CD1c-positive myeloid dendritic cell (primary cell): Measurements from ENCODE around the gene PLCB2.

Source experiments
- DNase-seq: peaks from one replicate; pipeline ENCODE4 v3.0.0-alpha.2; 2016; ENCODE audit errors: extremely low spot score

Gene PLCB2, protein sequence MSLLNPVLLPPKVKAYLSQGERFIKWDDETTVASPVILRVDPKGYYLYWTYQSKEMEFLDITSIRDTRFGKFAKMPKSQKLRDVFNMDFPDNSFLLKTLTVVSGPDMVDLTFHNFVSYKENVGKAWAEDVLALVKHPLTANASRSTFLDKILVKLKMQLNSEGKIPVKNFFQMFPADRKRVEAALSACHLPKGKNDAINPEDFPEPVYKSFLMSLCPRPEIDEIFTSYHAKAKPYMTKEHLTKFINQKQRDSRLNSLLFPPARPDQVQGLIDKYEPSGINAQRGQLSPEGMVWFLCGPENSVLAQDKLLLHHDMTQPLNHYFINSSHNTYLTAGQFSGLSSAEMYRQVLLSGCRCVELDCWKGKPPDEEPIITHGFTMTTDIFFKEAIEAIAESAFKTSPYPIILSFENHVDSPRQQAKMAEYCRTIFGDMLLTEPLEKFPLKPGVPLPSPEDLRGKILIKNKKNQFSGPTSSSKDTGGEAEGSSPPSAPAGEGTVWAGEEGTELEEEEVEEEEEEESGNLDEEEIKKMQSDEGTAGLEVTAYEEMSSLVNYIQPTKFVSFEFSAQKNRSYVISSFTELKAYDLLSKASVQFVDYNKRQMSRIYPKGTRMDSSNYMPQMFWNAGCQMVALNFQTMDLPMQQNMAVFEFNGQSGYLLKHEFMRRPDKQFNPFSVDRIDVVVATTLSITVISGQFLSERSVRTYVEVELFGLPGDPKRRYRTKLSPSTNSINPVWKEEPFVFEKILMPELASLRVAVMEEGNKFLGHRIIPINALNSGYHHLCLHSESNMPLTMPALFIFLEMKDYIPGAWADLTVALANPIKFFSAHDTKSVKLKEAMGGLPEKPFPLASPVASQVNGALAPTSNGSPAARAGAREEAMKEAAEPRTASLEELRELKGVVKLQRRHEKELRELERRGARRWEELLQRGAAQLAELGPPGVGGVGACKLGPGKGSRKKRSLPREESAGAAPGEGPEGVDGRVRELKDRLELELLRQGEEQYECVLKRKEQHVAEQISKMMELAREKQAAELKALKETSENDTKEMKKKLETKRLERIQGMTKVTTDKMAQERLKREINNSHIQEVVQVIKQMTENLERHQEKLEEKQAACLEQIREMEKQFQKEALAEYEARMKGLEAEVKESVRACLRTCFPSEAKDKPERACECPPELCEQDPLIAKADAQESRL

DNA sequence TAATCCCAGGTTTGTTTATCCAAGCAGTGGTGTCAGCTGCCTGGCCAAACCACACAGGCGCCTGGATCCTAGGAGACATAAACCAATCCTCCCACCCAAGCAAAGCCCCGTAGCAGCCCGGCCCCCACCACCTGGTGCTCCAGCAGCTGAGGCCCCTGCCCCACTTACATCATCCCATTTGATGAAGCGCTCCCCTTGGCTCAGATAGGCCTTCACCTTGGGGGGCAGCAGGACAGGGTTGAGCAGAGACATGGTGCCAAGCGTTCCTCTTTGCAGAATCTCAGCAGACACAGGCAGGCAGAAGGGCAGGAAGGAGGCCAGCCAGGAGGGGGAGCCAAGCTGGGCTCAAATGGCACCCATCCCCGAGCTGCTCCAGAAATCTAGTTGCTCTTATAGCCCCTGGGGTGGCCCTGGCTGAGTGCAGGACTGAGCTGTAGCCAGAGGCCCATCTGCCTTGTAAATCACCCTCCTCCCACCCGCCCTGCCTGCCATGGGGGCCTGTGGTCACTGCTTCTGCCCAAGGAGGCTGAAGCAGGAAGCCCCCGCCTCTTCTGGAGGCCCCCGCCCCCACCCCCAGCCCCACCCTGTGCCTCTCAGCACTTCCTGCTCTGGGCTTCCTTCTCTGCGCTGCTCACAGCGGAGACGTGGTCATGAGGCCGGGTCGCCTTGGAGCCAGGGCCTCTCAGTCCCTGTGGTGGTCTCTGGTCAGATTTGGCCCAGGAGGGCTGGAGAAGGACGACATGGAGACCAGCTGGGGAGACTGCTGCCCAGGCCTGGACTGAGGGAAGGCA is at the start of gene PLCB2:
TSS of gene PLCB2 (minus strand) at position 515 of the 791 bp plus-strand sequence. CDS start at position 252, 263 bp downstream.
- DNase-seq = peak; percentile 80

DNA sequence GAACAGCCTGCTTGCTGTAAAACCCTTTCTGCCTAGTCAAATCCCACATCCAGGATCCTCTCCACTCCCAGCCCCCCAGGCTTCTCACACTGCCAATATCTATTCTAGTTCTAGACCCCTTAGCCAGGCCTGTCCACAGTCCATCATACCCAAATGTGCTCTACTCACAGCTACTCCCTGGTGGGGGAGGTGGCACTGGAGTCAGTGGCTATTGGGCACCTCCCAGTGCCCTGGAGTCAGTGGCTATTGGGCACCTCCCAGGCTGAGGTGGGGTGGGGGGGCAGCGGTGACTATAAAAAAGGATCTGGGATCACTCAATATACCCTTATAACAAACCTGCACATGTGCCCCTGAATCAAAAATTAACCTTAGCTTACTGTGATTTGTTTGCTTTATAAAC is 49.5 kb upstream of the PLCB2 start:
- DNase-seq = no peak

DNA sequence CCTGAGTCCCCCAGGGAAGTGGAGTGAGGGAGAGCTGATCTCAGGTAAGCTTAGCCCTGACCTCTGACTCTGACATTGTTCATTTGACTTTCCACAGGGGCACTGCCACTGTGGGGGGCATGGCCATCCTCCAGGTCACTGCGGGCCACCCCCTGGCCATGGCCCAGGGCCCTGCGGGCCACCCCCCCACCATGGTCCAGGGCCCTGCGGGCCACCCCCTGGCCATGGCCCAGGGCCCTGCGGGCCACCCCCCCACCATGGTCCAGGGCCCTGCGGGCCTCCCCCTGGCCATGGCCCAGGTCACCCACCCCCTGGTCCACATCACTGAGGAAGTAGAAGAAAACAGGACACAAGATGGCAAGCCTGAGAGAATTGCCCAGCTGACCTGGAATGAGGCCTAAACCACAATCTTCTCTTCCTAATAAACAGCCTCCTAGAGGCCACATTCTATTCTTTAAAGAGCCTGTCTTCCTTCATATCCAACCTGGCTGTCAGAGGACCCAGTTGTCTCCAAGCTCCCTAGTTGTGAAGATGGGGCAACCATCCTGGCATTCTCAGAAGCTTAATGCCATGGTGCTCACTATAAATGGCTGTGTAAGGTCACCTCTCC is 48.3 kb upstream of the PLCB2 start:
- DNase-seq = no peak

DNA sequence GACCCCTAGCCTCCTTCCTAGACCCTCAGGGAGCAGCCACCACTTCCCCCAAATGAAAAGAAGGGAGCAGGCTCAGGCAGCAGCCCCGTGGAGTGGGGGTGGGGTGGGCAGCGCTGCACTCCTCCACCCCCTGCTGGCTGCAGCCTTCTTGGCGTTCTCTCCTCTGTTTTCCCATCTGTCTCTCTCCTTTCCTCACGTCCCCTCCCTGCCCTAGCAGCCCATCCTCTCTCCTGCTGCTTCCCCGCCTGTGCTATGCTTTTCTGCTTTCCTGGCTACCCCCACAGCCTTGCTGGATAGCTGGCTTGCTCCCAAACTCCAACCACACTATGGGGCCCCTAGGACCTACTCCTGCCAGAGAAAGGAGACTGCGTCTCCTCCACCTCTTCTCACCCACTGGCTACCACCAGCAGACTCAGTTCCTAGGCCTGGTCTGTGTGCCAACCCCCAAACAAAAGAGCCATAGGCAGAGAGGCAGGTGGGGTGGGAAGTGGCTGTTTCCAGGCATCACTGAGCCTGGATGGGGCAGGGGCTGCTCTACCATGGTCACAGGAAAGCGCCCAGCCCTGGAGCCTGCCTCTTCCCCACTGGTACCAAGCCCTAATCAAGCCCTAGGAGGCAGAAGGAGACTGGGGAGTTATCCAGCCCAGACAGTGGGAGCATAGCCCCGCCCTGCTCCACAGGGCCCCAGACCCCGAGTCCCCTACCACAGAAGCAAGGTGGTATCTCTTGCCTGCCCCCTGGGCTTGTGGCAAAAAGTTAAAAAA is 46.9 kb upstream of the PLCB2 start:
- DNase-seq = no peak

DNA sequence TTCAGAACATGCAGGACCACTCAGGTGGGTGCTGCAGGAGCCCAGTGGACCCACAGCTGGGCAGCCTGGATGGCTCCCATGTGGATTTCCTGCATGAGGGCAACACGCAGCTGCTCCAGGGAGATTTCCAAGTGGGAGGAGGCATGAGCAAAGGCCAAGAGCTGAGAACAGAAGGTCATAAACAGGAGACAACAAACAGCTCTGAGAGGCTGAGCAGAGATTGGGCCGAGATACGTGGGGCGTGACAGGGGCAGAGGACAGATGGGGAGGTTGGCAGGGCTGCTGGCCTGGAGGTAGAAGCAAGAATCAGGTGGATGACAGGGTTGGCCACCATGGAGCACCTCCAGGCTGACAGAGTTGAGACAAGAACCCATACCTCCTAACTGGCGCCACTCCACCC is 46.0 kb upstream of the PLCB2 start:
- no peak for DNase-seq

DNA sequence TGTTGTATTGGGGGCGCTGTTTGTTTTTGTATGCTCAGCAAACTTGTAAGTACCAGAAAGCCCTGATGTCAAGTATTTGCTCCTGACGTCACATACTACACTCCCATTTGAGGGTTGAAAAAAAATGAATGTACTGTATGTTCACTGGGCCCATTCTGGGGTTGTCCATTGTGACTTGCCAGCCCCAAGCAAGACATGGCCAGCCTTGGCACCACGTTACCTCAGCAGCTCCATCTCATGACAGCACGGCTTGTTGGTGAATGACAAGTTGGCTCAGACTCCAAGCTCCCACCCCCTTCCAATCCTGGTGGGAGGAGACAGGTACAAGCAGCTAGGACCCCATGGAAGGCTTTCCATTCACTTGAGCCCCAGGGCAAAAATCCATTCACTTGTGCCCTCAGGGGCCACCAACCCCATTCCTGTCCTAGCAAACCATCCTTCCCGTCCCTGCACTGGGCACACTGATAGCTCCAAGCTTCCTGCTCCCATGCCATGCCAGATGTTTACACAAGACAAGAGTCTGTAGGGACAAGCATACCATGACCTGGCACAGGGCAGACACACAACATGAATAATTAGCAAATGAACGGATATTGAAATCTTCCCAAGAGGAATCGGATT is 44.7 kb upstream of the PLCB2 start:
- DNase-seq = no peak

DNA sequence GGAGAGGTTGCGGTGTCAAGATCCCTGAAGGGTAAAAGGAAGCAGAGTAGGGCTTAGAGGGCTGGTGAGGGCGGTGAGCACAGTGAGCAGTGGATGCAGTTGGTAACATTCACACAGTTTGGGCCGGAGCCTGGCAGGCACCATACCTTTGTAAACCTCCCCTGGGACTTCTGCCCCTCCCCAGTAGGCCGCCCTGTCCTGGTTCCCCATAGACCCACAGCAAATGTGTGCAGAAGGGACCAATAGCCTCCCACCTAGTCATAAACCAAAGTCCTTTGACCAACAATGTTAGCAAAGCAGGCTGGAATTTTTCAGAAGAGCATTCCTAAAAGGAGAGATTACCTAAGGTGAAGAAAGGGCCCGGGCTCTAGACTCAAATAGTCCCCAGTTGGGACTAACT is 41.4 kb upstream of the PLCB2 start:
- DNase-seq = no peak

DNA sequence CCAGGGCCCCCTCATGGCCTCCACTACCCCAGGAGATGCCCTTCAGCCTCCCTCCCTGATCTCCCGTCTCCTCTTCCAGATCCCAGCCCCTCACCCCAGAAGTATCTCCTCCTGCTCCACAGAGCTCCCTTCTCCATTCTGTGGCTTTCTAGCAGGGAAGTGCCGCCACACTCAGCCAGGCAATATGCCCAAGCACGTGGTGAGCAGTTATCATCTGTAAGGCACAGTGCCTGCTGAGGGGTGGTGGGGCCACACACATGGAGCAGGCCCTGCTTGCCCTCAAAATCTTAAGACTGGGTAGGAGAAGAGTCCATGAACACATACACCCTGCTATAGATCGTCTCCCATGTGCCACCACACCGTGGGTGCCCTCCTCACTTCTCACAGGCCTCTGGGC is 40.7 kb upstream of the PLCB2 start:
- no peak for DNase-seq

DNA sequence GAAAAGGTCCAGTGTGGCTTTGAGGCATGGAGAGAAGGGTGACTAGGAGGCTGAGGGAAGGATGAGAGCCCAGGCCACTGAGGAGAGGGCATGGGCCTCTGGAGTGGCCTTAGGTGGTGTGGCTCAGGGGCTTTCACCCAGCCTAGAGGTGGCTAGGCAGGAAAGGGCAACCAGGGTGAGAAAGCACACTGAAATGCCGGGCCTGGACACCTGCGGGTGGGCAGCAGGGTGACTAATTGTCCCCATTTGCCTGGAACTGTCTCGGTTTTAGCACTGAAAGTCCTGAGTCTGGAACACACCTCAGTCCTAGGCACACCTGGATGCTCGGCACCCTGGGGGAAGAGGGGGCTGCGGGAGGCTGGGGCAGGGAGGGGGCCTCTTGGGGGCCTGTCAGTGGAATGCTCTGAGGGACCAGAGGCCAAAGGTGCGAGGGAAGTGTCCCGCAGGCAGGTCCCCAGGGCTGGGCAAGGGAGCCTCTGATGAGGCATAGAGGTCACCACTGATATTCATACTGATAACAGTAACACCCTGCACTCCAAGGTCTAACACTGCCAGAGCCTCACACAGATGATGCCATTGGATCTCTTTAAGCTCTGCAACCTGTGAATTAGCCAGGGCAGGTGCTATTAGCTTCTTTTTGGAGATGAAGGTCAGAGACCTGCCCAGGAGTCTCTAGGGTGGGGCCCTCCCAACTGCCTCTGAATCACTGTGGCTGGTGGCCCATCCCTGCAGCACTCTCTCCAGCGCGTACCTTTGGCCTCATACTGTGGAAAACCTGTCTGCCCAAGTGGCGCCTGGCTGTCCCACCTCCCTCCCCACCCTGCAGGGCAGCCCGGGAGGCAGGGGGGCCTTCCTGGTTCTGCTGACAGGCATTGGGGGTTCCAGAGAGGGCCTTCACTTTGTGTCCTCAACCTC is 40.1 kb upstream of the PLCB2 start:
- no peak for DNase-seq

DNA sequence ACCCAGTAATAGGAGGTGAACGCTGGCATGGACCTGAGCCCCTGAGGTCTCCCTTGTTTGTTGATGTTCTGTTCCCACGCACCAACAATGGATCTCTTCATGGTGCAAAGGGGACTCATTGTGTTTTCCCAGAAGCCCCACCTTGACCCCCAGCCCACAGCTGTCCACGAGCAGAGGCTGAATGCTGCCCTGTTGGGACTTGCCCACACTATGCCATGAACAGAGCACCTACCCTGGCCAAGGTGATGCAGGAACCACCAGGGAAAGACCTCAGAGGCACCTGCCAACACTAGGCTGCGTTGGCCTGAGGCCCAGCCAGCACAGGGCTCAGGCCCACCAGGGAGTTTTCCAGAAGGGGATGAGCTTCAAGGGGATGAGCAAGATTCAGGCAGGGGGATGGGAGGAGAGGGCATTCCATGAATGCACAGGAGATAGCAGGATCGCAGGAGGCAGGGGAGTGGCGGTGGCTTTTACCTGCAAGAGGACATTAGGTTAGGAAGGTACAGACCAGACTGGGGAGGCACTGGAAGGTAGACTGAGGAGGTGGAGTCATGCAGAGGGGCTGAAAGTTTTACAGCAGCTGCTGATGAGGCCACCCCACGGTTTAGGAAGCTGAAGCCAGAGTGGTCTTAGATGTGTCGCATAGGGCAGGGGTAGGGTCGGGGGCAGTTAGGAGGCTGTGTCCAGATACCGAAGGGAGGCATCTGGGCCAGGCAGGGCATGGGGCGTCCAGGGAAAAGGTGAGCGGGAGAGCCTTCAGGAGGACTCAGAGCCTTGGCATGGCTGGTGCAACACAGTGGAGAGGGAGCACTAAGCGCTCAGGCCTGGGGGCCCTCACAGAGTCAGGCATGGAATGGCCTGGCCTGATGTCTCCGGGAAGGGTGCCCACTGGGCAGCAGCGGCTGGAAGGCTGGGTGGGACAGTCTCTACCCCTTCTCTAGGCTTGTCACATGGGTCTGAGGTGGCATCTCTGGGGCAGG is 39.1 kb upstream of the PLCB2 start:
- no peak for DNase-seq

DNA sequence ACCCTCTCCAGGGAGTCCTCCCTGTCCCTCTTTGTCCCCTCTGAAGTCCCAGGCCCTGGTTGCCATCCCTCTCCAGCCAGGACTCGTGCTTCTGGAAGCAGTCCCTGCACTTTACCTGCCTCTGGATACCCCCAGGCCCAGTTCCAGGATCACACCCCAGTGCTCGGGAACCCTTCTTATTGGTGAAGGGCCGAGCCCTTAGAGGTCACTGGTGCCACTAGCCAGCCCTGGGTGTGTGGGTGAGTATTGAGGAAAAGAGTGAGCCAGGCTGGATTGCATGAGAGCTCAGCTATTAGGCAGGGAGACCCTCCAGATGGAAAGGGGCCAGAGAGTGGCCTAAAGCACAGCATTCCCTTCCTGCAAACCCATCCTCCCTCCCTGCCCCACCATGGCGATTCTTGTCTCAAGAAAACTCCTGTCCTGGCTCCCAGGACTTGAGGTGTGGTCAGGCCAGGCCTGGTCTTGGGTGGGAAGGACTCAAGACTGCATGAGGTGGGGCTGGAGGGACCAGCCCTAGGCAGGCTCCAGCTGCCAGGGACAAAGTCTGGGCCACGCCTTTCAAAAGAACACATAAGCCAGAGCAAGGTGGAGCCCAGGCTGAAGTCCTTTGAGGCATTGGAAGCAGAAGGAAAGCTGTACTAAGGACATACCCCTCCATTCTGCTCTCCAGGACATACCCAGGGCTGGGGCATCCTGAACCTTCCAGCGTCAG is 38.3 kb upstream of the PLCB2 start:
- DNase-seq = no peak

DNA sequence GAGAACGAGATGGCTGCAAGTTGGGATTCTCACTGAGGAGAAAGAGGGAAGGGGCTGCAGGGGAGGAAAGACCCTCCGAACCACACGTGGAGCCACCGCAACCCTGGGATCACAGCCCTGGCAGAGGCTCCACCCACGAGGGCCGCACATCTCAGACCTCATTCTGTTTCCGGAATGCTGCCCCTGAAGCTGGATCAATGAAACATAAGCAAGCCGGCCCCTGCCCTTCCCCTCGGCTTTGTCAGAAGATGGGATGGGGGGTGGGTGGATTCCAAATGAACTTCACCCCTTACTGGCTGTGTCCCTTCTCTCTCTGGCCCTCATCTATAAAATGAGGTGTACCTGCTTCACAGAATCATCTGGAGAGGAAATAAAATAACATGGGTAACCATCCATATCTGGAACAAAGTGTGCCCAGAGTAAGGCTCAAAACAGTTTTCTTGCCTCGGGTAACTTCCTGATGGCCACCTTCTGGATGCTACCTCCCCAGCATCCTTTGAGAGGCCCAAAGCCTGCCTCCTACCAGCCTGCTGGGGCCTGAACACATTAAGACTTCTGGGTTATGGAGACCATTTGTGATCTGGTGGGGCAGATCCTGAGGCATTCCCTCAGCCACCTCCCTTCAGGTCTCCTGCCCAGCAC is 37.6 kb upstream of the PLCB2 start:
- DNase-seq = no peak

DNA sequence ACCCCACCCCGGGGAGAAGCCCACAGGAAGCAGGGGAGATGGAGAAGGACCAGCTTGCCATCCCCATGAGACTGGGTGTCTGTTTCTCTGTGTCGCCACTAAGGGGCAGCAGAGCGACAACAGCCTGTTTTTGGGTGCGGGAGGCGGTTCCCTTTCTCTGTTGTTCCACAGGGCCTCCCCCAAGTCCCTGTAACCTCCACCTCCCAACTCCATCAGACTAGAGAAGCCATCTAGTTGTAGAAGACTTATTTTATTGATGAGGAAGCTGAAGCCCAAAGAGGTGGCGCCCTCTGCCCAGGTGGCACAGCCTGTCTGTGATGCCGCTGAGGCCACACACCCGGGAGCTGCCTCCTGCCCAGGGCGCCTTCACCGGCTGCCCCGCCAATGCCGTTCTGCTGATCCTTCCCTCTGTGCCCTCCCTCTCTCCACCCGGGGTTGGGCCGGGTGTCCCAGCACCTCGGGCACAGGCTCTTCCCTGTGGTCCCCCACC is 36.9 kb upstream of the PLCB2 start:
- peak; percentile 76 for DNase-seq

DNA sequence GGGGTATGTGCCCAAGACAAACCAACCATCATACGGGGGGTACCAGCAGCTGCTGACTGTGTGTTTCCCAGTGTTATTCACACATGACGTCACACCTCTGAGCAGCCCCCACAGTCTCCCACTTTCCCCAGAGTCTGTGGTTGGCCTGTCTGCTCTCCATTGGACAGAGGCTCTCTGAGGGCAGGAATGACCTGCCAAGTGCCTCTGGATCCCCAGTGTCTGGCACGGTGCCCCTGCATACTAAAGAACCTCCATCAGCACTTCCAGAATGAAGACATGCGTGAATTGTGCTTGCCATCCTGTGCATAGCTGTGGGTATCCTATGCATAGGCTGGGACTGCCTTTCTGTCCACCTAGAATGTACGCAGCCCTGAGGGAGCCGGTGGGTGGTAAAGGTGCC is 36.5 kb upstream of the PLCB2 start:
- DNase-seq = no peak

DNA sequence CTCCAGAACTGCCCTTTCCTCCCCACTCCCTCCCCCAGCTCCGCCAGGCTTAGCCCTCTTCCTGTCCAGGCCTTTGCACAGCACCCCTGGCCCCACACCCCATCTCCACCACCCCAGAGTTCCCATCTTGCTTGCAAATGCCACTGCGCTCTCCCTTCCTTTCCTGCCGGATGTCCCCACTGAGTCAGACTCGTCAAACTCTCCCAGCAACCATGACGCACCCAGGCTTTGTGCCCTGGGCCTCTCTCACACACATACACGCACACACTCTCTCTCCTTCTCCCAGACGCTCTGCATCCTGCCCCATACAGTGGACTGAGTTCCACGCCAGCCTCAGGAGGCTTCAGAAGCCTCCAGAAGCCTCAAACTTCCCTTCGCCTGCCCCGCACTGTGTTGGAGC is 35.8 kb upstream of the PLCB2 start:
- DNase-seq = no peak
